Uterus (tissue), 4 donors: ENCODE measurements around the gene MIS18BP1. TPM values are rescaled to one million over a fixed set of nuclear protein-coding genes. Genes with fewer than 3 reads are reported as not detected.

Experiments
- DNase-seq, 2 donors: peaks; one replicate each; pipeline ENCODE4 v3.0.0-alpha.2; 2019 to 2020
- H3K27ac ChIP-seq, 2 donors: fragments of 200-600 bp; sonication (generic); 1 replicate in 1 of 2; 2 replicates in 1 of 2; pipeline ENCODE4 v1.5.1; 2016 to 2018
- H3K27me3 ChIP-seq, 2 donors: fragments of 200-600 bp; sonication (generic); one replicate each; pipeline ENCODE4 v1.5.1; 2018 to 2019; ENCODE audit warnings: control low read depth in 1 of 2
- H3K36me3 ChIP-seq, 2 donors: fragments of 200-600 bp; sonication (generic); one replicate each; pipeline ENCODE4 v1.5.1; 2019; ENCODE audit warnings: control low read depth in 1 of 2
- H3K4me1 ChIP-seq, 2 donors: fragments of 200-600 bp; sonication (generic); one replicate each; pipeline ENCODE4 v1.5.1; 2018 to 2019; ENCODE audit warnings: control low read depth in 1 of 2
- H3K4me3 ChIP-seq, 2 donors: fragments of 200-600 bp; sonication (generic); 1 replicate in 1 of 2; 2 replicates in 1 of 2; pipeline ENCODE4 v1.5.1; 2018 to 2019; ENCODE audit warnings: mild to moderate bottlenecking in 1 of 2
- H3K9me3 ChIP-seq, 2 donors: fragments of 200-600 bp; sonication (generic); one replicate each; pipeline ENCODE4 v1.5.1; 2019; ENCODE audit warnings: control low read depth in 1 of 2
- POLR2A ChIP-seq, 2 donors: fragments of 450-650 bp; IDR thresholded peaks; one replicate each; pipeline ENCODE4 v1.6.1; 2016; ENCODE audit warnings: antibody characterized with exemption in 2 of 2, mild to moderate bottlenecking in 1 of 2, moderate library complexity in 1 of 2
- intact Hi-C: fragments of 100-400 bp; cut with DNase I; formaldehyde crosslinking; loops from one replicate; pipeline ENCODE4 v1.15.1; 2023; ENCODE audit warnings: low total_unique reads
- total RNA-seq, 4 donors: library from RNA; depleted of rRNA in 3 of 4; stranded (reverse); fragments of >200 nt in 3 of 4; gene quantifications; one replicate each; pipeline versions ENCODE4 v1.1.0 to v1.2.4, GENCODE V29; 2014 to 2023
- TF ChIP-seq, protein P1 (sequence below), 4 experiments: fragments of 200-600 bp in 2 of 4; fragments of 450-650 bp in 2 of 4; sonication (generic) in 2 of 4; IDR thresholded peaks; one replicate each; pipeline ENCODE4 v1.5.1; 2016 to 2019; ENCODE audit warnings: antibody characterized with exemption in 4 of 4, mild to moderate bottlenecking in 2 of 4, moderate library complexity in 1 of 4
- donor health status: DM: yes; HTN: yes; CAD: no.

The MIS18BP1 gene
- total RNA-seq, 4 donors from 2014 or later, result 8.7 to 73.7 (median 25.8) TPM

GRCh38 chr14:45201905-45202304, 51.1 kb downstream of the MIS18BP1 start:
- Histone ChIP-seq H3K4me1 (no peaks in the 10 kb centered on the region), H3K4me3 (no peak overlapping the region), H3K36me3 (no peaks in the 10 kb centered on the region), H3K27ac (no peak overlapping the region), H3K27me3 (no peaks in the 10 kb centered on the region), H3K9me3 (no peaks in the 10 kb centered on the region)
- DNase-seq, result no peak
- TF ChIP-seq, protein P1, sequence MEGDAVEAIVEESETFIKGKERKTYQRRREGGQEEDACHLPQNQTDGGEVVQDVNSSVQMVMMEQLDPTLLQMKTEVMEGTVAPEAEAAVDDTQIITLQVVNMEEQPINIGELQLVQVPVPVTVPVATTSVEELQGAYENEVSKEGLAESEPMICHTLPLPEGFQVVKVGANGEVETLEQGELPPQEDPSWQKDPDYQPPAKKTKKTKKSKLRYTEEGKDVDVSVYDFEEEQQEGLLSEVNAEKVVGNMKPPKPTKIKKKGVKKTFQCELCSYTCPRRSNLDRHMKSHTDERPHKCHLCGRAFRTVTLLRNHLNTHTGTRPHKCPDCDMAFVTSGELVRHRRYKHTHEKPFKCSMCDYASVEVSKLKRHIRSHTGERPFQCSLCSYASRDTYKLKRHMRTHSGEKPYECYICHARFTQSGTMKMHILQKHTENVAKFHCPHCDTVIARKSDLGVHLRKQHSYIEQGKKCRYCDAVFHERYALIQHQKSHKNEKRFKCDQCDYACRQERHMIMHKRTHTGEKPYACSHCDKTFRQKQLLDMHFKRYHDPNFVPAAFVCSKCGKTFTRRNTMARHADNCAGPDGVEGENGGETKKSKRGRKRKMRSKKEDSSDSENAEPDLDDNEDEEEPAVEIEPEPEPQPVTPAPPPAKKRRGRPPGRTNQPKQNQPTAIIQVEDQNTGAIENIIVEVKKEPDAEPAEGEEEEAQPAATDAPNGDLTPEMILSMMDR (IDR thresholded peaks at IDR 0.05), result no peak
- TF ChIP-seq POLR2A (IDR thresholded peaks at IDR 0.05), result no peak
- intact Hi-C loops, result no loop called here

DNA sequence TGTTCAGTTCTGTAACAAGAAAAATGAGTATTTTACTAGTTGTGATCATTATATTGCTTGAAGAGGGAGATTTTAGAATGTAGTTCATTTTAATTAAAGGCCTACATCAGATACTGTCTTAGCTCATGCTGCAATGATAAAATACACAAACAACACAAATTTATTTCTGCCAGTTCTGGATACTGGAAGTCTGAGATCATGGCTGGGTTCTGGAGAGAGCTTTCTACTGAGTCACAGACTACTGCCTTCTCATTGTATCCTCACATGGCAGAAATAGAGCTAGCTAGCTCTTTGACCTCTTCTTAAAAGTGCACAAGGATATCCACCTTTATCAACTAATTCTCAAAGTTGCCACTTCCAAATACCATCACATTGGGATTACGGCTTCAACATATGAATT, 53.8 kb downstream of the MIS18BP1 start:
- no peak overlapping the region for H3K27ac ChIP-seq
- DNase-seq, result no peak
- H3K4me3 ChIP-seq, result no peak overlapping the region
- H3K27me3 ChIP-seq, result no peaks in the 10 kb centered on the region
- no peaks in the 10 kb centered on the region for H3K36me3 ChIP-seq
- no peaks in the 10 kb centered on the region for H3K4me1 ChIP-seq
- no peaks in the 10 kb centered on the region for H3K9me3 ChIP-seq
- intact Hi-C loops, result no loop called here
- TF ChIP-seq POLR2A (IDR thresholded peaks at IDR 0.05), result no peak
- TF ChIP-seq, protein P1 (IDR thresholded peaks at IDR 0.05), result no peak

DNA sequence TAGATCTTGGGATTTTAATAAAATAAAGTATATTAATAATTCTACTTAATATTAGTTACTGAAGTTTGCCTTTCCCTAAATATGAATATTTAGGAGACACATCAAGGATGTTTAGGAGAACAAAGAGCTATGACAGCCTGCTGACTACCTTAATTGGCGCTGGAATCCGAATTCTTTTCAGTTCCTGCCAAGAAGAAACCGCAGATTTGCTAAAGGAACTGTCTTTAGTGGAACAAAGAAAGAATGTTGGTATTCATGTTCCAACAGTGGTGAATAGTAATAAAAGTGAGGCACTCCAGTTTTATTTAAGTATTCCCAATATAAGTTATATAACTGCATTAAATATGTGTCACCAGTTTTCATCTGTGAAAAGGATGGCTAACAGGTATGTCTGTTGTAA, 54.5 kb downstream of the MIS18BP1 start:
- Histone ChIP-seq H3K9me3 (no peaks in the 10 kb centered on the region), H3K36me3 (no peaks in the 10 kb centered on the region), H3K4me3 (no peak overlapping the region), H3K27ac (no peak overlapping the region), H3K4me1 (no peaks in the 10 kb centered on the region), H3K27me3 (no peaks in the 10 kb centered on the region)
- DNase-seq, result no peak
- TF ChIP-seq, protein P1 (IDR thresholded peaks at IDR 0.05), result no peak
- no peak for TF ChIP-seq POLR2A (IDR thresholded peaks at IDR 0.05)
- intact Hi-C loops, result no loop called here

DNA sequence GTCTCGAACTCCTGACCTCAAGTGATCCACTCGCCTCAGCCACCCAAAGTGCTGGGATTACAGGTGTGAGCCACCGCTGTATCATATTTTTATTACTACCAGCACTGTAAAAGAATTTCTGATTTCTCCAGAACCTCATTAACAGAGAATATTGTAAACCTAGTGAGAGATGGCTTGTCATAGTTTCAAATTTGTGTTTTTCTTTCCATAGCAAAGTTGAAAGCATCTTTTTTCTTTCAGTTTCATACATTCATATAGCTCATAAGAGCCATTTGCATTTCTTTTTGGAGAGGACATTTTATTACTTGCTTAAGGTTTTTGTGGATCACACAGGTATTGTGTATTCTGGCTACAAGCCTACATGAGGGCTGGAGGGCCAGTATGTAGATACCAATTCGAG, 58.0 kb downstream of the MIS18BP1 start:
- DNase-seq, result no peak
- Histone ChIP-seq H3K9me3 (no peaks in the 10 kb centered on the region), H3K27me3 (no peaks in the 10 kb centered on the region), H3K36me3 (no peaks in the 10 kb centered on the region), H3K4me1 (no peaks in the 10 kb centered on the region), H3K27ac (no peak overlapping the region), H3K4me3 (no peak overlapping the region)
- intact Hi-C loops, result no loop called here
- TF ChIP-seq, protein P1 (IDR thresholded peaks at IDR 0.05), result no peak
- TF ChIP-seq POLR2A (IDR thresholded peaks at IDR 0.05), result no peak

GRCh38 chr14:45185100-45185814, 67.7 kb downstream of the MIS18BP1 start:
- H3K27ac ChIP-seq, result no peak overlapping the region

More at GRCh38 chr14:45185100-45185814, 67.7 kb downstream of the MIS18BP1 start:
- no peak for DNase-seq
- H3K36me3 ChIP-seq, result no peaks in the 10 kb centered on the region
- intact Hi-C loops, result no loop called here
- TF ChIP-seq POLR2A (IDR thresholded peaks at IDR 0.05), result no peak
- TF ChIP-seq, protein P1 (IDR thresholded peaks at IDR 0.05), result no peak
- H3K9me3 ChIP-seq, result no peaks in the 10 kb centered on the region
- H3K4me3 ChIP-seq, result no peak overlapping the region
- no peaks in the 10 kb centered on the region for H3K27me3 ChIP-seq
- H3K4me1 ChIP-seq, result no peaks in the 10 kb centered on the region
